NCI-H146 treated with DMSO at 0.1 percent for 48 hours (cell line): Measurements from ENCODE around the gene TULP4.

Experiments used
- DNase-seq: peaks from one replicate; lab custom pipeline; 2025; ENCODE audit not compliant: unreplicated experiment; lab: John Stamatoyannopoulos, UW

The TULP4 gene

DNA sequence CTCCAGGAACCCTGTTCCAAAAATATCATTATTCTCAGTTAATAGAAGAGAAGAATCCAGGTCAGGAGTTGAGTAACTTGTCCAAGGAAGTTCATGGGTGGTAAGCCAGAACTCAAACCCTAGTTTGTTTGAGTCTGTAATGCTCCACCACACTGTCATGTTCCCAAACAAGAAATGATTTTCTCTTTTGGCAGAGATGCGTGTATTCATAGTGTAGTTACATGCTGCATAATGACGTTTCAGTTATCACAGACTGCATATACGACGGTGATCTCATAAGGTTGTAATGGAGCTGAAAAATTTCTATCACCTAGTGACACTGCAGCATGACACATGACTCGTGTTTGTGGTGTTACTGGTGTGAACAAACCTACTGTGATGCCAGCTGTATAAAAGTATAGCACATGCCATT is 102.6 kb downstream of the TULP4 start:
- no peak for DNase-seq

DNA sequence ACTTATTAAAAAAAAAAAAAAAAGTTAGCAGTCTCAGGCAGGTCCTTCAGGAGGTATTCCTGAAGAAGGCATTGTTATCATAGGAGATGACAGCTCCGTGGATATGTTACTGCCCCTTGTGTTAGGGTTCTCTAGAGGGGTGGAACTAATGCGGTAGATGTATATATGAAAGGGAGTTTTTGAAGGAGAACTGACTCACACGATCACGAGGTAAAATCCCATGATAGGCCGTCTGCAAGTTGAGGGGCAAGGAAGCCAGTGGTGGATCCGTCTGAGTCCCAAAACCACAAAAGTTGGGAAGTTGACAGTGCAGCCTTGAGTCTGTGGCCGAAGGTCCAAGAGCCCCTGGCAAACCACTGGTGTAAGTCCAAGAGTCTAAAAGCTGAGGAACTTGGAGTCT is 103.4 kb downstream of the TULP4 start:
- DNase-seq, result no peak

DNA sequence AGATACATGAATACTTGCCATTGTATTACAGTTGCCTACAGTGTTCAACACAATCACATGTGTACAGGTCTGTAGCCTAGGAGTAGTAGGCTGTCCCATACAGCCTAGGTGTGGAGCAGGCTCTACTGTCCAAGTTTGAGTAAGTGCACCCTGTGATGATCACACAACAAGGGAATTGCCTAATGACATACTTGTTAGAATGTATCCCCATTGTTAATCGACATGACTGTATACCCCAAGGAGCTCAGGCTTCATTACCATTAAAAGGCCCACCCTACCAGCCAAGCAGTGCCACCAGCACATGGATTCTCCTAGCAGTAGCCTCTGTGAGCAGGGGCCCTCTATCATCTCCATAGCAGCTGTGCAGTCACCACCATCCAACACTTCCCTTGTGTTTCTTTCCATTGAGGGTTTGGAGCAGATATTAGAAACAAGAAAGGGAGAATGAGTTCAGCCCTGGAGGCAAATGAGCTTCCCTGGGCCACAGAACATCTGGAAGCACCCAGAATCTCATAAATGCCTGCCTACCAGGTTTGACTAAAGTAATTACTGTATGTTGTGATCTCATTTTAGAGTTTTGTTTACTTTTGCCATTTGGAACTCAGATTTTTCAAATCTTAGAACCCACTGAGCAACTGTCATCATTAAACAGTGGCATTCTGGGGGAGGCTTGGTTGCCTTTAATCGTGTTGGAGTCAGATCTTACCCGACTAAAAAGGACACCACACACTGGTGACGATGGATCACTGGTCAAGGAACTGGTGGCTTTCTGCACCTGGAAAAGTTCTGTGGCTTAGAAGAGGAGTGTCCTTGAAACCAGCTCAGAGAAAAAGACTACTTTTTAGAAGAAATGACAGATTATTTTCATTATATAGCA is 104.9 kb downstream of the TULP4 start:
- no peak for DNase-seq

DNA sequence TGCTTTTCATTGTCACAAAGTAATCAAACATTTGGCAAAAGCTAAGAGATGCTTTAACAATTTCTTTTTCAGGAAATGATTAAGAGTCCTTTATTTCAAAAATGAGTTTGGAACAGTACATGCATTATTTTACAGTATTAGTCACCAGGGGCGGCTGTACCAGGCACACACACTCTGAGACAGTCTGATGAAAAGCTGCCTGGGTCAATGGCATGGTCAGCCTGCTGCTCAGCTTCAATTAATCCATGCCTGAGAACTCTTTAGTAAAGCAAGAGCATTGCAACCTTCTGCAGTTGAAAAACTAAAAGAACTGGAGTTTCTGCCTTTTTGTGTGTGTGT is 105.5 kb downstream of the TULP4 start:
- no peak for DNase-seq

GRCh38 chr6:158418501-158418900 is 106.2 kb downstream of the TULP4 start:
- no peak for DNase-seq

- DNase-seq, result no peak
Observed at GRCh38 chr6:158419339-158419909, 107.2 kb downstream of the TULP4 start.

DNA sequence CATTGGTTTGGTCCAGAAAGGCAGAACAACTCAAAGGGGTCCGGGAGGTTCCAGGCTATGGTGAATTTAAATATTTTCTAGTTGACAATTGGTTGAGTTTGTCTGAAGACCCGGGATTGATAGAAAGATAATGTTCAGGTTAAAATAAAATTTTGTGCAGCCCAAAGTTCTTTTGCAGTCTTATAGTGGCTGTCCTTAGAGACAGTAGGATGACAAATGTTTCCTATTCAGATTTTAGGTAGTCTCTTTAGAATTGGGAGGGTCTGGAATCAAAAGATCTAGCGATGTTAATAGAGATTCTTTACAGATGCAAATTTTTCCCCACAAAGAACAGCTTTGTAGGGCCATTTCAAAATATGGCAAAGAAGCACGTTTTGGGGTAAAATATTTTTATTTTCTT is 109.1 kb downstream of the TULP4 start:
- no peak for DNase-seq

DNA sequence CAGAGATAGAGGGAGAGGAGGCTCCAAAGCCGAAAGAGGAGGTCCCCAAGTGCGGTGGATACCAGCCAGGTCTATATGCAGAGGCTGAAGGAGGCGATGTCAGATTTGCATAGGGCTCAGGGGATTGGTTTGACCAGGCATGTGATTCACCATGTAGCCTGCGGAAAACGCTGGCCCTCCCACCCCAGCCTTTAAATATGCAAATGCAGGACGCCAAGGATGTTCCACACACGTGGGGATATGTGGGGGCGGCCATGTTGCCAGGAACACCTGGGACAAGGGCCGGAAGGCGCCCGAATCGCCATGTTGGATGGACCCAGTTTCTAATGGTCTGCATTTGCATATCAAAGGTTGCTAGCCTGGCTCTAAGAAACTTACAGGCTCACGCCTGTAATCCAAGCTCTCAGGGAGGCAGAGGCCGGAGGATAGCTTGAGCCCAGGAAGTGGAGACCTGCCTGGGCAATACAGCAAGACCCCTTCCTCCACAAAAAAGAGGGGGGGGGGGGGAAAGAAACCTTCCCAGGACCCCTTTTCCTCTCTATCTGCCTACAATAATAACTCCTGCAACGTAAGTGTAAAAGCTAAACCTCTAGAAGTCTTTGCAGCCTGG is 110.5 kb downstream of the TULP4 start:
- no peak for DNase-seq

DNA sequence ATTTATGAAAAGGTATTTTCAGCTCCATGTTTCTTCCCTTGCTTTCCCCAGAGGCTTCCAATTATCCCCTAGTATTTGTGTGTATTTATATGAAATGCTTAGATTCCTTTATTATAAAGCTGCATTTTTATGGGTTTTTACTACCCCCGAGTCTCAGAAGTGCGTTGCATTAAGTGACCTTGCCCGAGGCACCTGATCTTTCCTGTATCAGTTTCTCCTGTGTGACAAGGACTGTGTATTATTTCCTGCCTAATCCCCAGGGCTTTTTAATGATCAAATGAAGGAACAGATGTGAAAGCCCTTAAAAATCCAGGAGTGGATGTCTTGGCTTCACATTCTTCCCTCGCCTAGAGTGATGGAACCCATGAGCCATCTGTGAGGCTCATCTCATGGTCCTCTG is 118.8 kb downstream of the TULP4 start:
- no peak for DNase-seq

- DNase-seq, result no peak
Observed at GRCh38 chr6:158431560-158431959, 119.3 kb downstream of the TULP4 start.

- no peak for DNase-seq
Observed at GRCh38 chr6:158437571-158437970, 125.3 kb downstream of the TULP4 start.

- DNase-seq, result no peak
Observed at GRCh38 chr6:158438226-158438625, 126.0 kb downstream of the TULP4 start.

GRCh38 chr6:158439255-158439654 is 127.0 kb downstream of the TULP4 start:
- DNase-seq, result no peak

DNA sequence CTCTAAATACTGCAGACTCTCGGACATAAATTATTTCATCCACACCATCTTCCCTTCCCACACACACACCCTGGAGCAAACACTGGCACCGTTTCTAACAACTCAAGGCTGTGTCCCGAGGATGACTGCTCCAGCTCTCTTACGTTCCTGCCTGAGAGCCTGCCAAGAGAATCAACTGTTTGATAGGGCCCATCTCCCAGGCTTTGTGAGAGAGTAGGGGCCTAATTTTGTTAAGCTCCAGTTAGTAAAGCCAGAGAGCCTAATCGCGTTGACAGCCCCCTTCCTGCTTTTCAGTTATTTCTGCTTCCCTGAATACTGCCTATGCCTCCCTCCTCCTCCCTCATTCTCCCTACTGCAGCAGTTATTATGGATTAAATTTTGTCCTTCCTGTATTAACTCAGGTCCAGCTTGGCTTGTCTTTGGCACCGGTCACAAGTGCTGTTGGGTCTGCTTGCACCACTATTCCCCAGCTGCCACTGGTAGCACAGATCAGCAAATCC is 129.5 kb downstream of the TULP4 start:
- no peak for DNase-seq

DNA sequence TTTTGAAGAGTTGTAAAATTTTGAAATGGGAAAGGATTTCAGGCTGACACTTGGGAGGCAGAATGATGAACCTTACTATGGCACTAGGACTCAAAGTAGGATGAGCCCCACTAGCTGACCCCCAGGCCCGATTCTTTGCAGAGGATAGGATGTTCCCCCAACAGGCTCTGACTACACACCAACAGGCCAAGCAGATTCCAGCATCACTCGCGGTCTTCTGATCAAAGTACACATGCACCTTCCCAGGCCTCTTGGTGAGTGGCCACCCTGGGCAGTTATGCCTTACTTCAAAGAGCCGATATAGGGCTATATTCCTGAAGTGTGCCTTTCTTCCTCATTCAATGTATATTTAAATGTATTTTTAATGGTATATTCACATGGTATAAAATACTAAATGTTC is 130.0 kb downstream of the TULP4 start:
- no peak for DNase-seq

DNA sequence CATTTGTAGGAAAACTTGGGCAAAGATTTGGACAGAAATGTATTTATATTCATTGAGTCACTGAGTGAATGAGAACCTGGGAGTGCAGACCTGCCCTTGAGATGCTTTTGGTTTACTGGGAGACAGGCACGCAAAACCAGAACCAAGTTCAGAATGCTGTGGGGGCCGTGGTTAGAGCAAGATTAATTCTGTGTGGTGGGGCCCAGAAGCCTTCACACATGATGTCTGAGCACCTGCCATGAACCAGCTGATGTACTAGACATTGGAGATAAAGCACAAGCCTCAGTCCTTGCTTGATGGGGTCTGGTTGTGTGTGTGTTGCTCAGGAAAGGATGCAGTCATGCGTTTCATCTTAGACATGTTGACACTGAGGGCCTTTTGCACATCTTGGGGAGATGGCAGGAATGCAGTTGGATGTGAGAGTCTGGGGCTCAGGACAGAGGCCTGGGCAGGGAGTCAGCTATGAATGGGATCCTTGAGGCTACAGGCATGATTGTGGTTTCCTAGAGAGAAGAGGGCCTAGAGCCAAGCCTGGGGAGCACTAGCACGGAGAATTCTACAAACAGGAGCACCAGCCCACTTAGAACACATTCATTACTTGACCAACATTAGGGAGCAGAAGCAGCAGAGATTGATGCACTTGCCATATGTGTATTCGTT is 133.3 kb downstream of the TULP4 start:
- no peak for DNase-seq

- no peak for DNase-seq
Observed at GRCh38 chr6:158448856-158449255, 136.6 kb downstream of the TULP4 start.

DNA sequence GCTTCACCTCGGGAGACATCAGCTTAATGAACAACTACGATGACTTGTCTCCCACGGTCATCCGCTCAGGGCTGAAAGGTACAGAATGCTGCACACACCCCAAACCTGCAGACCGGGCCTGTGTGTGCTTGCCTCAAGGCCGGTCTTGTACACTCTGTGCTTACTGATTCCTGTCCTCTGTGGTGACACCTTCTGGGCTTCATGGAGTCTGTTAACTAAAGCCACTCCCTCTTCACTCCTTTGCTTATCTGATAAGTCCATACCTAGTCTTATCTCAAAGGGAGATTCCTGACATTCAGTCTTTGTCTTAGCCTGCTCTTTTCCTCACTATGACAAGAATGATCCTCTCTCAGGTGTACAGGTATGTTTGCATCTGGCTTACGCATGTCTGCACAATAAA is 139.9 kb downstream of the TULP4 start:
- no peak for DNase-seq

DNA sequence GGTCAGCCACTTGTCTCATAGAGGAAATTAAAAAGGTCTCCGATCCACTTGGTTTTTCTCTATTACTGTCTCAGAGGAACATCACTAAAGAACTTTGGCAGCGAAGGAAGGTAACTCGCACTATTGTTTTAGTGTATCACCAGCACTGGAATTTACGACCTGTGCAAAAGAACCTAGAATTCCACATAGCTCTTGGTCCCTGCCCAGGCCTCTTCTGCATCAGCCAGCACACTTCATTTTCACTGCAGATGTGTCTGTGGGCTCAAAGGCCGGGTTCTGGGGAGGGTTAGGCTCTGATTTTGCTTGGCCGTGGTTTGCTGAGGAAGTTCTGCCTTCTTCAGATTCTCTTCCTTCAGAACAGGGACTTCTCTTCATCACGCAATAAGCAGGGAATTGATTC is 144.9 kb downstream of the TULP4 start:
- DNase-seq, result no peak

GRCh38 chr6:158457616-158458278 is 145.5 kb downstream of the TULP4 start:
- DNase-seq, result no peak

DNA sequence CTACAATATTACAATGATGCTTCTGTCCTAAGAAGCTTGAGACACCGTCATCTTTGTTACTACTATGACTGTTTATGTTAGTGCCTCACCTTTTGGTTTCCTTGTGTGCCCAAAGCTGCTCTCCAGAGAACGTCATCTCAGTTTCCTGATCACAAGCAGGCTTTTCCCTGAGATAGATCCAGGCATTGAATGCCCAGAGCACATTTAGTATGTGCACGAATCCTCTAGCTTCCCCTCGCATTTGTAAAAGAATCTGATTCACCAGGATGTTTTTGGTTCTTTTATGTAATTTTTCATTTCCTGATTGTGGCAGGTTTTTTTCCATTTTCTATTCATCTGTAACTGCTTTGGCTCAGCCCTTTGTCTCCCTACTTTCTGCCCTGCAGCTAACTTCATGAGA is 147.5 kb downstream of the TULP4 start:
- no peak for DNase-seq
